GM06990 (cell line): ENCODE results near the gene RBM33.

Experiments
- DNase-seq: peaks from one replicate; pipeline ENCODE4 v3.0.0-alpha.2; 2011; ENCODE audit not compliant: insufficient read length; ENCODE audit errors: extremely low read depth
- H3K27me3 ChIP-seq: replicated peaks from 2 replicates; pipeline ENCODE4 v1.6.0; 2011; ENCODE audit warnings: low read length; ENCODE audit not compliant: control insufficient read depth, insufficient read depth
- H3K36me3 ChIP-seq: 2 replicates; pipeline ENCODE4 v1.5.1; 2011; ENCODE audit warnings: low read length; ENCODE audit not compliant: control insufficient read depth, insufficient read depth
- H3K4me3 ChIP-seq: replicated peaks from 2 replicates; pipeline ENCODE4 v1.5.1; 2011; ENCODE audit warnings: low read depth, mild to moderate bottlenecking, control low read depth, low read length
- TF ChIP-seq, protein P1 (sequence below): IDR thresholded peaks from 2 replicates; pipeline ENCODE4 v1.5.1; 2011; ENCODE audit warnings: low read length, control low read depth, mild to moderate bottlenecking, inconsistent platforms; ENCODE audit not compliant: insufficient read depth, poor library complexity, severe bottlenecking

The RBM33 gene

DNA sequence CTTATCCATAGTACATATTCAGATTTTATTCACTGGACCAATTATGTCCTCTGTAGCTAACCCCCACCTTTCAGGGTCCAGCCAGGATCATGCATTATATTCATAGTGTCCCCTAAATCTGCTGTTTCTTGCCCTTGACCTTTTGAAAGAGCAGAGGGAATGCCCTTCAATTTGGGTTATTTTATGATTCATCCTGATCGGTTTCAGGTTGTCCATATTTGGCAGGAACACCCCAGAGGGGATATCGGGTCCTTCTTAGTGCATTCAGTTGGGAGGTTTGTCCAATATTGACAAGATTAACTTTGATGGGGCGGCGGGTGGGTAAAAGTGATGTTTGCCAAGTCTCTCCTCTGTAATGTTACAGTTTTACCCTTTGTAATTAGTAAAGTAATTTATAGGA is 106.9 kb downstream of the RBM33 start:
- TF ChIP-seq, protein P1, sequence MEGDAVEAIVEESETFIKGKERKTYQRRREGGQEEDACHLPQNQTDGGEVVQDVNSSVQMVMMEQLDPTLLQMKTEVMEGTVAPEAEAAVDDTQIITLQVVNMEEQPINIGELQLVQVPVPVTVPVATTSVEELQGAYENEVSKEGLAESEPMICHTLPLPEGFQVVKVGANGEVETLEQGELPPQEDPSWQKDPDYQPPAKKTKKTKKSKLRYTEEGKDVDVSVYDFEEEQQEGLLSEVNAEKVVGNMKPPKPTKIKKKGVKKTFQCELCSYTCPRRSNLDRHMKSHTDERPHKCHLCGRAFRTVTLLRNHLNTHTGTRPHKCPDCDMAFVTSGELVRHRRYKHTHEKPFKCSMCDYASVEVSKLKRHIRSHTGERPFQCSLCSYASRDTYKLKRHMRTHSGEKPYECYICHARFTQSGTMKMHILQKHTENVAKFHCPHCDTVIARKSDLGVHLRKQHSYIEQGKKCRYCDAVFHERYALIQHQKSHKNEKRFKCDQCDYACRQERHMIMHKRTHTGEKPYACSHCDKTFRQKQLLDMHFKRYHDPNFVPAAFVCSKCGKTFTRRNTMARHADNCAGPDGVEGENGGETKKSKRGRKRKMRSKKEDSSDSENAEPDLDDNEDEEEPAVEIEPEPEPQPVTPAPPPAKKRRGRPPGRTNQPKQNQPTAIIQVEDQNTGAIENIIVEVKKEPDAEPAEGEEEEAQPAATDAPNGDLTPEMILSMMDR, result no peak
- Histone ChIP-seq H3K36me3 (no peaks in the 10 kb centered on the region), H3K4me3 (no peak overlapping the region), H3K27me3 (no peaks in the 10 kb centered on the region)
- DNase-seq, result no peak

DNA sequence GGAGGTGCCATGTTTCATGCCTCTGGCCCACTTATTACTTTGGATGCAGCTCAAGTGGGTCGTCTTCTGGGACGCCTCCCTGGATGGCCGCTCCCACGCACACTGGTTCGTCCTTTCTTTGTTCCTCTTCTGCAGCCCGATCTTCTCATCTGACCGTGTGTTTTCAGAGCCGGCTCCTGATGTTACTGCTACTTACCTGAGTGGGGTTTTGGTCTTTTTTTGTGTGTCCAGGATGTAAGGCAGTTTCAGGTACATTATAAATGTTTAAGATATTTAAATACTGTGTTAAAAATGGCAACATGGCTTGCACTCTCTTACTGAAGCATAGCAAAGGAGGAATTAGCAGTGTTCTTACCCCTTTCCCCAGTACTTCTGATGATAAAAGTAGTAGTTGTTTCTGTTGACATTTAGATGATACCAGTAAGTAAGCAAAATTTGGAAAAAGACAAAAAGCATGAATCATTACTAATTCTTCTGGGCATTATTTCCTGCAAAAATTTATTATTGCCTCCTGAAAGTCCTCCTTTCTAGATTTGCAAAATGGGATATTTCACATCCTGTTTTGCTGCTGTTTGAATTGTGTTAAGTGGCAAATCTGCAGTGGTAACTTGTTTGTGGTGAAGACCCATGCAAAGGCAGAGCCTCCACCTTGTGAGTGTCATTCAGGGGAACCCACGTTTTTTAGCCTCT is 108.4 kb downstream of the RBM33 start:
- DNase-seq, result peak; percentile 54
- H3K36me3 ChIP-seq, result peaks cover 3% of the 10 kb centered on the region; the same call in 1 of the 2 replicates
- no peaks in the 10 kb centered on the region for H3K27me3 ChIP-seq
- peak overlapping the region; percentile 55 for H3K4me3 ChIP-seq
- TF ChIP-seq, protein P1, result no peak

DNA sequence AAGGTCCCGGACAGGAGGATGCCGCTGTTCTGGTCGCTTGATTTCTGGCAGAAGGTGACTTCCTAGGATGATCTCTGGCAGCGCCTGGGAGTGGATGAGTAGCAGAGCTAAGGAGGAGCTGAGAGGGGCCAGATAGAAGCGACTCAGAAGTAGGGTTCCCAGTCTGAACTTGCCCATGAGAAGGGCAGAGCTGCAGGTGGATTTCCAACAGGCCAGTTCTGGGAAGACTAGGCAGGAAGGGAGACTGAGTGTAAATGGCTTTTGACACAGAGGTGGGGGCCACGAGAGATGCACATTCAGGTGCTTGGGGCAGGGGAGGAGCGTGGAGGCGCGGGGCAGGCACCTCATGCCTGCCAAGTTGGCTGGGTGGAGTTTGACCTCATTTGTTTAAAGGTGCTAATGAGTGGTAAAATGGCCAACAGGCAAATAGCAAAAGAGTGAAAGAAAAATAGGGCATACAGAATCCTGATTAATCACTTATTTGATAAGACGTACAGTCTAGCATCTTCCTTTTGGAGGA is 109.0 kb downstream of the RBM33 start:
- peaks cover 6% of the 10 kb centered on the region for H3K36me3 ChIP-seq
- TF ChIP-seq, protein P1, result no peak
- H3K4me3 ChIP-seq, result peak overlapping the region; percentile 55
- no peak for DNase-seq
- no peaks in the 10 kb centered on the region for H3K27me3 ChIP-seq

DNA sequence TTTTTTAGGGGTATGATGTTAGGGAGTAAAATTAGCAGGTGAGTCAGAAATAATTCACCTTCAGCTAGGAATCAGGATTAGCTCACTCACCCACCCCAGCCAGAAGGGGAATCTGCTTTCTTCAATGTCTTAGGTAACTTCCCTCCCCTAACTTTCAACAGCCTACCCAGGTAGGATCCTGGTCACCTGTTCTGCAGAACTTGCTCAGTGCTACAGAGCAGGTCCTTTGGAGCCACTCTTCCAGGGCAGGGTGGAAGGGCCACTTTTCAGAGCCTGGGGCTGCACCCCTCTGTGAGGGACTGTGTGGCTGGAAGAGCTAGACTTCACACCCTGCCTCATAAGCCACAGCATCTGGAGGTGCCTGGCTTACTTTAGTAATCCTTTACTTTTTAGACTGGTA is 109.7 kb downstream of the RBM33 start:
- peaks cover 11% of the 10 kb centered on the region for H3K36me3 ChIP-seq

DNA sequence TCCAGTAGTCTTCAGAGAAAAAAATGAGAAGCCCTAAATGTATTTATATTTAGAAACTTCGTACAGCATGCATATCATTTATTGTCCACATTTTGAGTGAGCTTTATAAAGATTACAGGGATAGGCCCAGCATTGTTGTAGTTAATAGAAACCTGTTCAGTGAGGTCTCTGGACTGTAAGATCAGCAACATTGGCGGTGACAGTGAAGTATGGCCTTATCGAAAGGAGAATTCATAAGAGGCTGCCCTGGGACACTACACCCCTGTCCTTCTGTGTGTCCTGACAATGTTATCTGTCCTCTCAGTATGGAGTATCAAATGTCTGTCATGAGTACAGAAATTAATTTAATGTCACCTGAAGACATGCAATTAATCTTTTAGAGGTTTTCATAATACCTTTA is 110.6 kb downstream of the RBM33 start:
- no peak for DNase-seq
- TF ChIP-seq, protein P1, result no peak
- no peaks in the 10 kb centered on the region for H3K27me3 ChIP-seq
- no peak overlapping the region; the same call in 1 of the 2 replicates for H3K4me3 ChIP-seq
- peaks cover 12% of the 10 kb centered on the region for H3K36me3 ChIP-seq

More for the DNA sequence above, 109.7 kb downstream of the RBM33 start:
- DNase-seq, result no peak
- Histone ChIP-seq H3K4me3 (peak overlapping the region; percentile 31), H3K27me3 (no peaks in the 10 kb centered on the region)
- TF ChIP-seq, protein P1, result no peak
